GM12874 (cell line): ENCODE results near the gene PRF1.

Experiments used
- CTCF ChIP-seq: IDR thresholded peaks from 2 replicates; pipeline ENCODE4 v1.5.1; 2011; ENCODE audit warnings: low read depth, mild to moderate bottlenecking, control low read depth, low read length, moderate library complexity; ENCODE audit not compliant: insufficient read depth

PRF1 gene

GRCh38 chr10:70602665-70603448, at the start of gene PRF1:
Gene PRF1 (minus strand): TSS chr10:70602741. CDS start chr10:70600902, 1,839 bp downstream.
- no peak for TF ChIP-seq CTCF

- TF ChIP-seq CTCF: no peak
These were observed 49.1 kb upstream of the PRF1 start for GRCh38 chr10:70651661-70652060.

GRCh38 chr10:70650718-70651117, 48.2 kb upstream of the PRF1 start:
- TF ChIP-seq CTCF: no peak

- no peak for TF ChIP-seq CTCF
These were observed 47.6 kb upstream of the PRF1 start for GRCh38 chr10:70650104-70650503.

- TF ChIP-seq CTCF: no peak
These were observed 47.0 kb upstream of the PRF1 start for GRCh38 chr10:70649526-70649925.

GRCh38 chr10:70648427-70648826, 45.9 kb upstream of the PRF1 start:
- no peak for TF ChIP-seq CTCF

- no peak for TF ChIP-seq CTCF
These were observed 44.5 kb upstream of the PRF1 start for GRCh38 chr10:70647086-70647485.
